GM19468 (cell line): ENCODE measurements around the gene TBX1.

Experiments used
- ATAC-seq: cut with Tn5 transposase; IDR thresholded peaks from one replicate; pipeline ENCODE4 v1.9.1; 2021; ENCODE audit warnings: mild to moderate bottlenecking, moderate library complexity, moderate number of reproducible peaks; ENCODE audit not compliant: unreplicated experiment; ENCODE audit errors: extremely low read depth

Gene TBX1

GRCh38 chr22:19762568-19763457 is 2.2 kb downstream of the TBX1 start:
- no peak for ATAC-seq

- ATAC-seq: no peak
These were observed 3.1 kb downstream of the TBX1 start for GRCh38 chr22:19763458-19764298.

GRCh38 chr22:19764299-19764593 is 3.7 kb downstream of the TBX1 start:
- no peak for ATAC-seq

- no peak for ATAC-seq
These were observed 4.3 kb downstream of the TBX1 start for GRCh38 chr22:19764636-19765476.

GRCh38 chr22:19765477-19766239 is 5.1 kb downstream of the TBX1 start:
- no peak for ATAC-seq

- no peak for ATAC-seq
These were observed 5.6 kb downstream of the TBX1 start for GRCh38 chr22:19766240-19766510.

- no peak for ATAC-seq
These were observed 6.2 kb downstream of the TBX1 start for GRCh38 chr22:19766511-19767426.

GRCh38 chr22:19767427-19768341 is 7.1 kb downstream of the TBX1 start:
- no peak for ATAC-seq

GRCh38 chr22:19769393-19769715 is 8.8 kb downstream of the TBX1 start:
- no peak for ATAC-seq

- ATAC-seq: no peak
These were observed 10.0 kb downstream of the TBX1 start for GRCh38 chr22:19770349-19771220.

- ATAC-seq: no peak
These were observed 11.8 kb downstream of the TBX1 start for GRCh38 chr22:19772422-19772672.

- ATAC-seq: no peak
These were observed 12.3 kb downstream of the TBX1 start for GRCh38 chr22:19772673-19773469.

- no peak for ATAC-seq
These were observed 13.0 kb downstream of the TBX1 start for GRCh38 chr22:19773470-19774040.

- no peak for ATAC-seq
These were observed 14.1 kb downstream of the TBX1 start for GRCh38 chr22:19774628-19775027.

GRCh38 chr22:19775496-19776325 is 15.1 kb downstream of the TBX1 start:
- ATAC-seq: no peak
